Liver (tissue), 9 donors: ENCODE measurements around the gene DGKB. TPM values are rescaled to one million over a fixed set of nuclear protein-coding genes. Genes with fewer than 3 reads are reported as not detected.

ENCODE experiments used
- DNase-seq: peaks from one replicate; pipeline ENCODE4 v3.0.0-alpha.2; 2017; ENCODE audit warnings: low spot score
- H3K27ac ChIP-seq, 2 donors: one replicate each; pipeline ENCODE4 v1.7.0; 2013; ENCODE audit warnings: inconsistent platforms in 2 of 2, low read length in 2 of 2, control low read depth in 1 of 2, low read depth in 1 of 2, mild to moderate bottlenecking in 1 of 2
- H3K27me3 ChIP-seq, 4 donors: one replicate each; pipeline versions ENCODE4 v1.6.1 to v1.7.0; 2013; ENCODE audit warnings: low read length in 3 of 4, inconsistent platforms in 1 of 4, mild to moderate bottlenecking in 1 of 4, moderate library complexity in 1 of 4; ENCODE audit not compliant: control insufficient read depth in 4 of 4, insufficient read depth in 4 of 4
- H3K36me3 ChIP-seq, 4 donors: one replicate each; pipeline versions ENCODE4 v1.6.1 to v1.7.0; 2013; ENCODE audit warnings: low read length in 3 of 4, mild to moderate bottlenecking in 3 of 4, low read depth in 1 of 4, moderate library complexity in 1 of 4; ENCODE audit not compliant: control insufficient read depth in 4 of 4, insufficient read depth in 3 of 4
- H3K4me1 ChIP-seq, 4 donors: one replicate each; pipeline versions ENCODE4 v1.6.1 to v1.7.0; 2013; ENCODE audit warnings: low read length in 3 of 4, mild to moderate bottlenecking in 3 of 4, moderate library complexity in 1 of 4; ENCODE audit not compliant: control insufficient read depth in 4 of 4, insufficient read depth in 4 of 4
- H3K4me3 ChIP-seq, 3 donors: one replicate each; pipeline versions ENCODE4 v1.6.1 to v1.7.0; 2013; ENCODE audit warnings: low read length in 3 of 3, control low read depth in 1 of 3, low read depth in 1 of 3, mild to moderate bottlenecking in 1 of 3
- H3K9ac ChIP-seq, 2 donors: one replicate each; pipeline ENCODE4 v1.7.0; 2013; ENCODE audit warnings: low read length in 2 of 2, mild to moderate bottlenecking in 2 of 2, moderate library complexity in 2 of 2, control low read depth in 1 of 2, low read depth in 1 of 2
- H3K9me3 ChIP-seq, 4 donors: one replicate each; pipeline versions ENCODE4 v1.6.1 to v1.7.0; 2013; ENCODE audit warnings: low read length in 3 of 4; ENCODE audit not compliant: control insufficient read depth in 4 of 4
- ATF3 ChIP-seq: IDR thresholded peaks from 2 replicates; pipeline ENCODE4 v1.6.1; 2016; ENCODE audit warnings: antibody characterized with exemption
- CTCF ChIP-seq: fragments of 150-350 bp; IDR thresholded peaks from 2 replicates; pipeline ENCODE4 v1.5.1; 2017; ENCODE audit warnings: improper control_type of control experiment, low read depth, low read length; ENCODE audit not compliant: missing input control
- EGR1 ChIP-seq, 2 donors: IDR thresholded peaks; 2 replicates each; pipeline ENCODE4 v1.6.1; 2016 to 2018; ENCODE audit warnings: antibody characterized with exemption in 2 of 2, low read depth in 2 of 2
- FOXA1 ChIP-seq: IDR thresholded peaks from 2 replicates; pipeline ENCODE4 v1.6.1; 2016; ENCODE audit warnings: antibody characterized with exemption
- FOXA2 ChIP-seq: IDR thresholded peaks from 2 replicates; pipeline ENCODE4 v1.6.1; 2016; ENCODE audit warnings: antibody characterized with exemption
- GABPA ChIP-seq, 2 donors: IDR thresholded peaks in 1 of 2; conservative IDR thresholded peaks in 1 of 2; 2 replicates each; pipeline ENCODE4 v1.6.1; 2016; ENCODE audit warnings: antibody characterized with exemption in 2 of 2, mild to moderate bottlenecking in 1 of 2, moderate library complexity in 1 of 2
- HNF4A ChIP-seq, 2 donors: conservative IDR thresholded peaks; 2 replicates each; pipeline ENCODE4 v1.6.1; 2016; ENCODE audit warnings: antibody characterized with exemption in 2 of 2, mild to moderate bottlenecking in 2 of 2
- HNF4G ChIP-seq: IDR thresholded peaks from 2 replicates; pipeline ENCODE4 v1.6.1; 2016; ENCODE audit warnings: antibody characterized with exemption
- JUND ChIP-seq, 2 donors: IDR thresholded peaks; 2 replicates each; pipeline ENCODE4 v1.6.1; 2016; ENCODE audit warnings: antibody characterized with exemption in 2 of 2
- MAX ChIP-seq: IDR thresholded peaks from 2 replicates; pipeline ENCODE4 v1.6.1; 2016; ENCODE audit warnings: antibody characterized with exemption
- NR2F2 ChIP-seq: IDR thresholded peaks from 2 replicates; pipeline ENCODE4 v1.6.1; 2016; ENCODE audit warnings: antibody characterized with exemption
- RAD21 ChIP-seq, 2 donors: IDR thresholded peaks; 2 replicates each; pipeline ENCODE4 v1.6.1; 2016; ENCODE audit warnings: antibody characterized with exemption in 2 of 2, mild to moderate bottlenecking in 2 of 2
- REST ChIP-seq: IDR thresholded peaks from 2 replicates; pipeline ENCODE4 v1.6.1; 2016; ENCODE audit warnings: antibody characterized with exemption, mild to moderate bottlenecking
- RXRA ChIP-seq, 2 donors: IDR thresholded peaks; 2 replicates each; pipeline ENCODE4 v1.6.1; 2017 to 2018; ENCODE audit warnings: antibody characterized with exemption in 2 of 2, mild to moderate bottlenecking in 1 of 2
- SP1 ChIP-seq: IDR thresholded peaks from 2 replicates; pipeline ENCODE4 v1.6.1; 2018; ENCODE audit warnings: antibody characterized with exemption, mild to moderate bottlenecking
- TAF1 ChIP-seq: conservative IDR thresholded peaks from 2 replicates; pipeline ENCODE4 v1.6.1; 2016; ENCODE audit warnings: antibody characterized with exemption, mild to moderate bottlenecking
- YY1 ChIP-seq: IDR thresholded peaks from 2 replicates; pipeline ENCODE4 v1.6.1; 2016; ENCODE audit warnings: antibody characterized with exemption, mild to moderate bottlenecking
- ZBTB33 ChIP-seq: IDR thresholded peaks from 2 replicates; pipeline ENCODE4 v1.6.1; 2016; ENCODE audit warnings: antibody characterized with exemption
- WGBS: extraction: QIAGEN DNeasy Blood & Tissue Kit; methylation state at CpG from one replicate; pipeline ENCODE4 v1.1.7; 2013; 5-methylcytosine and 5-hydroxymethylcytosine counted together
- polyA plus RNA-seq, 2 donors: library from polyadenylated mRNA; stranded (reverse) in 1 of 2; unstranded in 1 of 2; fragments of 200-250 nt in 1 of 2; fragments of >200 nt in 1 of 2; fragmentation: Nextera tagmentation in 1 of 2; extraction: Ambion mirVana in 1 of 2; gene quantifications; one replicate each; pipeline versions ENCODE4 v1.2.1 to v1.2.3, GENCODE V29; 2013 to 2015
- total RNA-seq, 2 donors: library from RNA; depleted of rRNA; stranded (reverse); fragments of >200 nt; gene quantifications; one replicate each; pipeline ENCODE4 v1.2.3, GENCODE V29; 2014
- donor health status: healthy.
- donor health status: healthy.
- donor health status: healthy.
- donor health status: healthy.
- donor health status: healthy.

Gene DGKB
- total and polyA plus RNA-seq, 4 donors, result 0.09 to 0.42 TPM; not detected in 2

GRCh38 chr7:14836571-14837189, 65.9 kb downstream of the DGKB start:
- TF ChIP-seq YY1, result no peak
- no peak for TF ChIP-seq REST
- TF ChIP-seq NR2F2, result no peak
- TF ChIP-seq FOXA2, result no peak
- no peak for TF ChIP-seq SP1
- TF ChIP-seq JUND (IDR thresholded peaks at IDR 0.05), result no peak
- TF ChIP-seq RAD21 (IDR thresholded peaks at IDR 0.05), result no peak
- no peak for TF ChIP-seq CTCF
- no peak for TF ChIP-seq GABPA (IDR thresholded peaks at IDR 0.05 in 1 of 2, conservative IDR thresholded peaks at IDR 0.05 in 1 of 2)
- no peak for TF ChIP-seq EGR1 (IDR thresholded peaks at IDR 0.05; ENCODE audit: low read depth in 2 of 2)
- TF ChIP-seq MAX, result no peak
- TF ChIP-seq HNF4A (conservative IDR thresholded peaks at IDR 0.05), result no peak
- no peak for TF ChIP-seq ATF3
- TF ChIP-seq RXRA (IDR thresholded peaks at IDR 0.05), result no peak
- TF ChIP-seq HNF4G, result no peak
- no peak for TF ChIP-seq FOXA1
- TF ChIP-seq ZBTB33, result no peak
- no peak for TF ChIP-seq TAF1
- 61% methylated on average over 6 of the region's 6 CpGs for WGBS
- DNase-seq, result no peak

More at GRCh38 chr7:14836571-14837189, 65.9 kb downstream of the DGKB start:
- no peak overlapping the region for H3K9ac ChIP-seq
- H3K27me3 ChIP-seq, result no peaks in the 10 kb centered on the region
- no peak overlapping the region for H3K27ac ChIP-seq
- H3K4me3 ChIP-seq, result no peak overlapping the region
- H3K4me1 ChIP-seq, result no peaks in the 10 kb centered on the region
- no peaks in the 10 kb centered on the region for H3K36me3 ChIP-seq
- no peaks in the 10 kb centered on the region for H3K9me3 ChIP-seq
